ENCODE data around the gene LRRC75A. TPM values are rescaled to one million over a fixed set of nuclear protein-coding genes. Genes with fewer than 3 reads are reported as not detected.
"Not testable (repeated sequence)": the region's sequence is repeated elsewhere in the genome, so short reads cannot be mapped to it uniquely, and the experiment has no call there.

Gene LRRC75A
- total RNA-seq, 1 donor from 2014 or later, result 7.3 TPM

DNA sequence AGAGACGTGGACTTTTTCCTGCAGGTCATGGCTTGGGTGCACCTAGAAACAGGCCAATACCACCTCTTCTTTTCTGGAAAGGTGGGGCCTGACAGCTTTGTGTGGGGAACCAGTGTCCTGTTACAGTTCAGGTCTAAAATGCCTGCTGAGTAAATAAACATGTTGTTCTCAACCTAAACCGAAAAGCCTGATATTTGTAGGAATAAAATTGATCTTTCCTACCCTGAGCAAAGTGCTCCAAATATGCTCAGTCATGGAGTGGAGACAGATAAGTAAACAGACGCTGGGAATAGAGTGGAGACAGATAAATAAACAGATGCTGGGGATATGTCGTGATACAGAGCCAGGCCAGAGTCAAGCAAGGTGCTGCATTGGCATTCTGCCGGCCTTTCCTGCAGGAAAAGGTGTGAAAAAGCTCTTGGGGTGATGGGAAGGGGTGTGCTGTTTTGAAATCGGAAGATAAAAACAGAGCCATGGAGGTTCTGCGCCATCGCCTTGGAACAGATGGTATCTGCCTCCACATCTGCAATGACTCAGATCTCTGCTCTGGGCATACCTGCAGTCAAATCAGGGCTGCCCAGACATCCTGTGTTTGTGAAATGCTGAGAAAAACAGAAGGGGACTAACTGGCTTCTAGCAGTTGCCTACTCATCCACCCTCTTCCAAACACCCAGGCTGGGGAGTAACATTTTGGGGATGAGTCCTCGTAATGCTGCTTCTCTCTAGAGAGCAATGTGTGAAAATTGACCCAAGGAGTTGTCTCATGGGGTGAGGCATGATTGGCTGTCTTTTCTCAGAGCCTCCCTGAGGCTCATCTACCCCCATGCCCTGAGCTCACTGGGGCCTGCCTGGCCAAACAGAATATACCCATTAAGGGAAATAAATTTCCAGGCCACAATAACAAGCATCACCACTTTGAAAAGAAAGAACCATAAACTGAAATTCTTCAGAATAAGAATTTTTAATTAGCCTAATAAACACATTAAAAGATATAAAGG is 93.4 kb downstream of the LRRC75A start:
- H3K4me3 Mint-ChIP-seq (ENCODE audit: unreplicated experiment), result no peak overlapping the region
- peak overlapping the region; percentile 1 for H3K27ac Mint-ChIP-seq (ENCODE audit: unreplicated experiment)

DNA sequence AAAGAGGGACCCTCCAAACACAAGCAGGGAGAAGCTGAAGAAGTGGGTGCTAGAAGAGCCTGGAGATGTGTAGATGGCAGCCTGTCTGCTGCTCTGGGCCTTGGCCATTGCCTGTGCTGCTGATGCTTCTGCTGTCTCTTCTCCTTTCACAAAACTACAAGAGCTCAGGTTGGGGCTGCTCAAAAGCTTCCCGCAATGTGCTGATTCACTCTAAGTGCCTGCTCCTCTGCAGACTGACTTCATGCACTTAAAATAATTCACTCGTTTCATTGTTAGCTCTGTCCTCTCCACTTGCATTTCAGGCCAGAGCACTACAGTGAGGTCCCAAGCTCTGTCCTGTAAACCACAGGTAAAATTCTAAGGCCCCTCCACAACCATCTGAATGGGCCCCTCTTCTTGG is 95.3 kb downstream of the LRRC75A start:
- not testable (repeated sequence) for H3K36me3 Mint-ChIP-seq (ENCODE audit: unreplicated experiment); H3K4me1 Mint-ChIP-seq (ENCODE audit: low read depth, unreplicated experiment); DNase-seq; H3K27ac Mint-ChIP-seq (ENCODE audit: unreplicated experiment); H3K9me3 Mint-ChIP-seq (ENCODE audit: unreplicated experiment); H3K27me3 Mint-ChIP-seq (ENCODE audit: unreplicated experiment); H3K4me3 Mint-ChIP-seq (ENCODE audit: unreplicated experiment)

More for the DNA sequence above, 93.4 kb downstream of the LRRC75A start:
- Mint-ChIP-seq H3K27me3 (ENCODE audit: unreplicated experiment) (no peaks in the 10 kb centered on the region), H3K36me3 (ENCODE audit: unreplicated experiment) (no peaks in the 10 kb centered on the region), H3K9me3 (ENCODE audit: unreplicated experiment) (no peaks in the 10 kb centered on the region), H3K4me1 (ENCODE audit: low read depth, unreplicated experiment) (peaks cover 9% of the 10 kb centered on the region)
- TF ChIP-seq, protein P1, sequence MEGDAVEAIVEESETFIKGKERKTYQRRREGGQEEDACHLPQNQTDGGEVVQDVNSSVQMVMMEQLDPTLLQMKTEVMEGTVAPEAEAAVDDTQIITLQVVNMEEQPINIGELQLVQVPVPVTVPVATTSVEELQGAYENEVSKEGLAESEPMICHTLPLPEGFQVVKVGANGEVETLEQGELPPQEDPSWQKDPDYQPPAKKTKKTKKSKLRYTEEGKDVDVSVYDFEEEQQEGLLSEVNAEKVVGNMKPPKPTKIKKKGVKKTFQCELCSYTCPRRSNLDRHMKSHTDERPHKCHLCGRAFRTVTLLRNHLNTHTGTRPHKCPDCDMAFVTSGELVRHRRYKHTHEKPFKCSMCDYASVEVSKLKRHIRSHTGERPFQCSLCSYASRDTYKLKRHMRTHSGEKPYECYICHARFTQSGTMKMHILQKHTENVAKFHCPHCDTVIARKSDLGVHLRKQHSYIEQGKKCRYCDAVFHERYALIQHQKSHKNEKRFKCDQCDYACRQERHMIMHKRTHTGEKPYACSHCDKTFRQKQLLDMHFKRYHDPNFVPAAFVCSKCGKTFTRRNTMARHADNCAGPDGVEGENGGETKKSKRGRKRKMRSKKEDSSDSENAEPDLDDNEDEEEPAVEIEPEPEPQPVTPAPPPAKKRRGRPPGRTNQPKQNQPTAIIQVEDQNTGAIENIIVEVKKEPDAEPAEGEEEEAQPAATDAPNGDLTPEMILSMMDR (IDR thresholded peaks at IDR 0.05; ENCODE audit: partially characterized antibody, unreplicated experiment), result no peak
- no peak for DNase-seq

DNA sequence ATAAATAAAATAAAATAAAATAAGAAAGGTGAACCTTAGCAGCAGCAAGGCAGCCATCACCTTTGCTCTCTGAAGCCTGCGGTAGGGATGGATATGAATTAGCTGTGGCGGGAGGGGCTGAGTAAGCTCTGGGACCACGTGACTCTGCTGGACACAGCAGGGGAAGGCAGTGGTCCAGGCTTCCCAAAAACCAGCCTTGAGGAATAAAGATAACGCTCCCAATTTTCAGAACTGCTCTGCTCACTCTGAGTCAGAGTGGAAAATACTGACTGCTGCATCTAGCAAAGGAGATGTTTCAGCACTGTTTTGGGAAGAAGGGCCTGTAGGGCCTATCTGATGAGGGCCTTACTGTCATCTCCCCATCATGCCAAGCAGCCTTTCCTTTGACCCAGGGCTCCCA is 96.1 kb downstream of the LRRC75A start:
- H3K27me3 Mint-ChIP-seq (ENCODE audit: unreplicated experiment); H3K4me1 Mint-ChIP-seq (ENCODE audit: low read depth, unreplicated experiment); DNase-seq; H3K9me3 Mint-ChIP-seq (ENCODE audit: unreplicated experiment); H3K27ac Mint-ChIP-seq (ENCODE audit: unreplicated experiment); H3K36me3 Mint-ChIP-seq (ENCODE audit: unreplicated experiment); H3K4me3 Mint-ChIP-seq (ENCODE audit: unreplicated experiment): not testable (repeated sequence)

DNA sequence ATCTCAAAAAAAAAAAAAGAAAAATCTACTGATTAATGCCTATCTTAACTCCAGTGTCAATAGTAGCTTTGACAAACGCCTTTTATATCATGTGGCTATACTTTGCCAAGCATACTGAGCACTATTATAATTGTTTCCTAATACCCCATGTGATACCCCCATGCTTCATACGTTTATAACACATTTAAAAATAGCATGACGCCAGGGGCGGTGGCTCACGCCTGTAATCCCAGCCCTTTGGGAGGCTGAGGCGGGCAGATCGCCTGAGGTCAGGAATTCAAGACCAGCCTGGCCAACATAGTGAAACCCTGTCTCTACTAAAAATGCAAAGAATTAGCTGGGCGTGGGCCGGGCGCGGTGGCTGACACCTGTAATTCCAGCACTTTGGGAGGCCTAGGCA is 99.5 kb downstream of the LRRC75A start:
- not testable (repeated sequence) for H3K9me3 Mint-ChIP-seq (ENCODE audit: unreplicated experiment); H3K27me3 Mint-ChIP-seq (ENCODE audit: unreplicated experiment); H3K36me3 Mint-ChIP-seq (ENCODE audit: unreplicated experiment); H3K27ac Mint-ChIP-seq (ENCODE audit: unreplicated experiment); H3K4me1 Mint-ChIP-seq (ENCODE audit: low read depth, unreplicated experiment); H3K4me3 Mint-ChIP-seq (ENCODE audit: unreplicated experiment); DNase-seq

Other genes starting within 250 kb of the LRRC75A start
- 178 TPM for gene CENPV, start 138.7 kb downstream of the LRRC75A start, total RNA-seq (ENCODE audit: unreplicated experiment)
- gene UBB, start 111.1 kb downstream of the LRRC75A start, total RNA-seq (ENCODE audit: unreplicated experiment), result 1,286 TPM
- gene TRPV2, start 76.6 kb downstream of the LRRC75A start, total RNA-seq (ENCODE audit: unreplicated experiment), result 27.0 TPM
- gene ZNF287, start 77.0 kb upstream of the LRRC75A start, total RNA-seq (ENCODE audit: unreplicated experiment), result 17.4 TPM
- gene ZNF624, start 161.7 kb upstream of the LRRC75A start, total RNA-seq (ENCODE audit: unreplicated experiment), result 11.2 TPM
- gene CCDC144A, start 198.0 kb upstream of the LRRC75A start, total RNA-seq (ENCODE audit: unreplicated experiment), result 1.2 TPM